GM12878 (cell line): ENCODE results near the gene UBE2L6. TPM values are rescaled to one million over a fixed set of nuclear protein-coding genes. Genes with fewer than 3 reads are reported as not detected.
"Not testable (repeated sequence)": the region's sequence is repeated elsewhere in the genome, so short reads cannot be mapped to it uniquely, and the experiment has no call there.

ENCODE experiments used
- ATAC-seq: fragments of 200-7000 bp; cut with Tn5 transposase; 3 replicates; pipeline ENCODE4 v1.9.1; 2020; ENCODE audit warnings: mild to moderate bottlenecking, moderate library complexity
- BruUV-seq: library from RNA; stranded (reverse); fragments of 400-500 nt; replicated peaks from 2 replicates; lab custom pipeline; 2021; lab: Mats Ljungman, UMichigan
- CTCF ChIA-PET: fragments of 300-600 bp; sonication (Branson Sonifier 250); formaldehyde crosslinking; extraction: SDS; loops from one replicate; lab custom pipeline; 2021; ENCODE audit warnings: inconsistent platforms; lab: Yijun Ruan, JAX
- POLR2A ChIA-PET: fragments of 350-600 bp; formaldehyde crosslinking; extraction: SDS; loops from one replicate; lab custom pipeline; 2021; ENCODE audit warnings: inconsistent platforms; lab: Charles Lee
- RAD21 ChIA-PET: fragments of 300-600 bp; sonication (Branson Sonifier 250); formaldehyde crosslinking; loops from one replicate; lab custom pipeline; 2023; ENCODE audit warnings: antibody characterized with exemption; ENCODE audit not compliant: unreplicated experiment; lab: Charles Lee
- SMC1A ChIA-PET: fragments of 300-600 bp; sonication (Branson Sonifier 250); formaldehyde crosslinking; loops from one replicate; lab custom pipeline; 2023; ENCODE audit not compliant: unreplicated experiment, uncharacterized antibody; lab: Charles Lee
- DNase-seq: peaks from one replicate; pipeline ENCODE4 v3.0.0-alpha.2; 2011; ENCODE audit warnings: low read depth, low spot score
- FAIRE-seq: peaks from 3 replicates; lab custom pipeline; 2011; peaks lifted over from hg19 to GRCh38; lab: Jason Lieb, UNC
- H2AFZ ChIP-seq: 2 replicates; pipeline ENCODE4 v1.6.0; 2011; ENCODE audit warnings: low read depth, low read length, control low read depth; ENCODE audit not compliant: control insufficient read depth
- H3K27ac ChIP-seq: 2 replicates; pipeline ENCODE4 v1.5.1; 2011; ENCODE audit warnings: control low read depth; ENCODE audit not compliant: control insufficient read depth, insufficient read depth
- H3K27me3 ChIP-seq, 2 experiments: replicated peaks in 1 of 2; 2 replicates each; pipeline versions ENCODE4 v1.6.0 to v1.6.1; 2011; ENCODE audit warnings: low read length in 1 of 2; ENCODE audit not compliant: control insufficient read depth in 2 of 2, insufficient read depth in 2 of 2
- H3K36me3 ChIP-seq, 2 experiments: 2 replicates each; pipeline ENCODE4 v1.5.1; 2011; ENCODE audit warnings: low read length in 1 of 2; ENCODE audit not compliant: control insufficient read depth in 2 of 2, insufficient read depth in 2 of 2
- H3K4me1 ChIP-seq: 2 replicates; pipeline ENCODE4 v1.6.1; 2011; ENCODE audit warnings: mild to moderate bottlenecking, low read length, moderate library complexity, mixed read lengths; ENCODE audit not compliant: control insufficient read depth, insufficient read depth
- H3K4me2 ChIP-seq: 2 replicates; pipeline ENCODE4 v1.6.0; 2011; ENCODE audit warnings: control low read depth; ENCODE audit not compliant: control insufficient read depth, insufficient read depth
- H3K4me3 ChIP-seq: fragments of 200-600 bp; sonication (generic); 2 replicates; pipeline ENCODE4 v1.5.1; 2016
- H3K79me2 ChIP-seq: 2 replicates; pipeline ENCODE4 v1.6.0; 2011; ENCODE audit warnings: low read length; ENCODE audit not compliant: control insufficient read depth, insufficient read depth
- H3K9ac ChIP-seq: 2 replicates; pipeline ENCODE4 v1.8.0; 2011; ENCODE audit warnings: low read length, control low read depth, mixed read lengths; ENCODE audit not compliant: control insufficient read depth, insufficient read depth
- H3K9me3 ChIP-seq: replicated peaks from 3 replicates; pipeline ENCODE4 v1.5.1; 2011; ENCODE audit warnings: mild to moderate bottlenecking, low read length; ENCODE audit not compliant: control insufficient read depth, insufficient read depth
- H4K20me1 ChIP-seq: 2 replicates; pipeline ENCODE4 v1.6.0; 2011; ENCODE audit not compliant: control insufficient read depth, insufficient read depth
- CHD1 ChIP-seq: IDR thresholded peaks from 2 replicates; pipeline ENCODE4 v1.6.1; 2012; ENCODE audit warnings: low read depth, low read length, improper control_type of control experiment
- PRDM15 ChIP-seq: fragments of 450-650 bp; formaldehyde crosslinking; IDR thresholded peaks from 2 replicates; pipeline ENCODE4 v1.4.0; 2020; ENCODE audit warnings: mild to moderate bottlenecking, moderate library complexity
- WGBS: methylation state at CpG from one replicate; pipeline ENCODE4 v1.1.6; 2016; ENCODE audit warnings: low lambda C conversion rate; ENCODE audit not compliant: insufficient replicate concordance, insufficient coverage; ENCODE audit errors: missing lambda C conversion rate; 5-methylcytosine and 5-hydroxymethylcytosine counted together
- in situ Hi-C: fragments of 300-500 bp; cut with MboI; formaldehyde crosslinking; loops from 9 replicates; pipeline ENCODE4 v1.14.3; 2018; ENCODE audit warnings: mixed read lengths
- intact Hi-C: fragments of 100-400 bp; cut with micrococcal nuclease; formaldehyde crosslinking; loops from one replicate; pipeline ENCODE4 v1.14.2; 2022; ENCODE audit not compliant: unreplicated experiment
- polyA plus RNA-seq, 11 experiments: library from polyadenylated mRNA; depleted of rRNA in 4 of 11; unstranded in 6 of 11; stranded (reverse) in 5 of 11; fragments of >200 nt; fragmentation: Nextera tagmentation in 4 of 11; fragmentation: Illumina TruSeq in 1 of 11; extraction: Ambion mirVana in 4 of 11; extraction: Trizol in 1 of 11; gene quantifications; 1 replicate in 1 of 11; 2 replicates in 10 of 11; pipeline versions ENCODE4 v1.2.1 to v1.2.3, GENCODE V29; 2011 to 2016; ENCODE audit warnings: inconsistent platforms in 2 of 11, missing spikeins in 2 of 11, low read depth in 1 of 11
- total RNA-seq, 4 experiments: library from RNA; depleted of rRNA in 3 of 4; stranded (reverse); fragments of >200 nt in 3 of 4; fragmentation: Illumina TruSeq in 1 of 4; extraction: Trizol in 1 of 4; gene quantifications; 2 replicates each; pipeline versions ENCODE4 v1.2.1 to v1.2.3, GENCODE V29; 2013 to 2021

Gene UBE2L6
- total and polyA plus RNA-seq, 10 of the 15 experiments (the other 5 are each of a cell fraction or from before 2014, with no cell fraction given): 114 to 295 (median 173) TPM

DNA sequence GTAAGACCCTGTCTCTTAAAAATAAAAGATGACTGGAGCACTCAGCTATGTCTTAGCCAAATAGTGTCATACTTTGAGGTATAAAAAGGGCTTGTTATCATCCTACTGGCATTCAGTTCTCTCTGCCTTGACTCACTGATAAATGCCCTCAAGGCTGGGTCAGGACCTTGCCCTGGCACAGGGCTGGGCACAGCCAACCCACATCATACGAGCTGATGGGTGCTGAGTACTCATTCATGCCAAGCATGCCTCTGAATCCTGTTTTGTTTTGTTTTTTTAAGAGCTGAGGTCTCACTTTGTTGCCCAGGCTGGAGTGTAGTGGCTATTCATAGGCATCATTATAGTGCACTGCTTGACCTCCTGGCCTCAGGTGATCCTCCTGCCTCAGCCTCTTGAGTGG is 28.1 kb downstream of the UBE2L6 start (continued):
- TF ChIP-seq PRDM15 (CRISPR knock-in tag): no peak

DNA sequence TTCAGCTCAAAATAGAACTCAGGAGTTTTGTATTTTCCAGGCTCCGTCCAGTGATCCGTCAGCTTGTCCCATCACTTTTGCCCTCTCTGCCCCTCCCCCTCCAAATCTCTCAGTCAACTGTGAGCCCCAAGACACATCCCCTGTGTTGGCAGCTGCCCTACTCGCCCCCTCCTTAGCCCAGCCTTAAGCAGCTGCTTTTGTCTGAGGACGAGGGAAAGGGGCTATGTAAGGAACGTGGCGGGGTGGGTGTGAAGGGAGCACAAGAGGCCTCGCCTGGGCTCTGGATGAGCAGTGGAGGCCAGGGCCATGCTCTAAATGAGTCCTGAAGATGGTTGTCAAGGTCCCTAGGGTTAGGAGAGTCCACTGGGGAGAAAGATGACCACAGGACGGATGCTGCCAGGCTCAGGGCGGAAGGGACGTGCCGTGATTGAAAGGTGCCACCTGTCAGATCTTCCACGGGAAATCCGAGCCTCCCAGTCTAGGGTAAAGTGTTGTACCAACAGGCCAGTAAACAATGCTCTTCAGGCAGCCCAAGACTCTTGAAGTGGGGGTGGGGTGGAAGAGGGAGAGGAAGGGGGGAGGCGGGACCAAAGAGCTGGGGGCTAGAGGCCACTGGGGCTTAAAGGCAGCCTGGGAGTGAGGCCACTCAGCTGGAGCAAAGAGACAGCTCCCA is 30.4 kb downstream of the UBE2L6 start, which contains the start of gene SMTNL1:
Gene SMTNL1 (plus strand): TSS at position 649 of the 673 bp plus-strand sequence. CDS start 5,048 bp downstream, outside the sequence.
- no peak for FAIRE-seq
- Histone ChIP-seq H3K9ac (no peak within 1 kb of the TSS), H3K79me2 (no peaks in the 10 kb centered on the region), H3K27ac (no peak within 1 kb of the TSS), H2AFZ (no peak within 1 kb of the TSS), H3K4me2 (no peak within 1 kb of the TSS), H3K4me3 (no peak within 1 kb of the TSS), H3K27me3 (no peaks in the 10 kb centered on the region), H3K36me3 (no peaks in the 10 kb centered on the region; a peak in 1 of 4 replicates)
- BruUV-seq: no TSS peak
- SMC1A ChIA-PET: interaction anchor here (1.3 kb wide), 1 partner anchor 44 kb away, joined by 3 read pairs; no protein-coding TSS in a partner anchor
- CTCF ChIA-PET: interaction anchor here (1.3 to 4.3 kb wide), 4 partner anchors 10 to 44 kb away, joined by 3 to 17 read pairs (median 6); no protein-coding TSS in a partner anchor
- ATAC-seq: no peak
- DNase-seq: no peak
- in situ Hi-C loops: no loop called here
- RAD21 ChIA-PET: no interaction called here
- intact Hi-C loops: no loop called here
- POLR2A ChIA-PET: interaction anchor here (0.5 kb wide), 1 partner anchor 984 kb away, joined by 4 read pairs; no protein-coding TSS in a partner anchor
- TF ChIP-seq CHD1: no peak
- TF ChIP-seq, all 136 proteins: peak for 0
- Histone ChIP-seq H4K20me1 (no peaks in the 10 kb centered on the region), H3K4me1 (no peaks in the 10 kb centered on the region), H3K9me3 (no peaks in the 10 kb centered on the region)
- 71% methylated on average over 13 of the region's 14 CpGs for WGBS

DNA sequence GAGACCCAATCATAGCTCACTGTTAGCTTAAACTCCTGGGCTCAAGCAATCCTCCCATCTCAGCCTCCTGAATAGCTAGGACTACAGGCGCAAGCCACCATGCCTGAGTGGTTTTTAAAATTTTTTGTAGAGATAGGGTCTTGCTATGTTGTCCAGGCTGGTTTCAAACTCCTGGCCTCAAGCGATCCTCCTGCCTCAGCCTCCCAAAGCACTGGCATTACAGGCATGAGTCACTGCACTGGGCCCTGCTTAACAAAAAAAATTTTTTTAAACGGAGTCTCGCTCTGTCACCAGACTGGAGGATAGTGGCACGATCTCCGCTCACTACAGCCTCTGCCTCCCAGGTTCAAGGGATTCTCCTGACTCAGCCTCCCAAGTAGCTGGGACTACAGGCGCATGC is 33.0 kb downstream of the UBE2L6 start:
- H3K4me1 ChIP-seq, H2AFZ ChIP-seq, H3K27ac ChIP-seq, H3K4me3 ChIP-seq, BruUV-seq, H3K36me3 ChIP-seq, SMC1A ChIA-PET, ATAC-seq, H3K9me3 ChIP-seq, H3K4me2 ChIP-seq, H4K20me1 ChIP-seq, FAIRE-seq, H3K27me3 ChIP-seq, DNase-seq, intact Hi-C loops, H3K9ac ChIP-seq: not testable (repeated sequence)
- peaks cover 12% of the 10 kb centered on the region for H3K79me2 ChIP-seq
- RAD21 ChIA-PET: interaction anchor here (0.7 kb wide), 1 partner anchor 107 kb away, joined by 3 read pairs; no protein-coding TSS in a partner anchor
- in situ Hi-C loops: loop anchor here (5.0 kb wide), 1 partner anchor 187 kb away; no protein-coding TSS in a partner anchor
- POLR2A ChIA-PET: interaction anchor here (0.6 to 0.7 kb wide), 2 partner anchors 71 to 942 kb away, joined by 3 read pairs; no protein-coding TSS in a partner anchor
- 93% methylated on average over 7 of the region's 7 CpGs for WGBS
- CTCF ChIA-PET: interaction anchor here (1.1 to 4.3 kb wide), 3 partner anchors 30 to 41 kb away, joined by 3 to 17 read pairs (median 4); partner anchors contain the start of gene UBE2L6
